ENCODE results near the gene TFG.

DNA sequence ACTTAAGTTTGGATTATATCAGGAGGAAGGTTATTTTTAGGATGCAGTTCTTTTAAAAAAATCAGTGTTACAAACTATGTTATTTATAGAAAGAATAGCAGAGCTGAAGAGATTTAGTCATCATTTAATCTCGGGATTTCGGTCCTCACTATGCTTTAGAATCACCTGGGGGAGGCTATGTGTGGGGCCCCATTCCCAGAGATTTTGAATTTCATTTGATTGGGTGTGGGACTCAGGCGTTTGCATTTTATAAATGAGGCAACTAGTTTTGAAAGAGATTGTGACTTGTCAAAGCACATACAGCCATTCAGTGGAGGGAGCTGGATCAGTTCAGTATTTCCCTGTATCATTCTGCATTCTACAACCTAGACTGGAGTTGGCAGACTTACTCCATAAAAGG lies 36.8 kb downstream of the TFG start:
- TF ChIP-seq EZH2 (optimal IDR thresholded peaks at IDR 0.05; ENCODE audit: low read depth, low read length), result no peak
- TF ChIP-seq, protein P1, sequence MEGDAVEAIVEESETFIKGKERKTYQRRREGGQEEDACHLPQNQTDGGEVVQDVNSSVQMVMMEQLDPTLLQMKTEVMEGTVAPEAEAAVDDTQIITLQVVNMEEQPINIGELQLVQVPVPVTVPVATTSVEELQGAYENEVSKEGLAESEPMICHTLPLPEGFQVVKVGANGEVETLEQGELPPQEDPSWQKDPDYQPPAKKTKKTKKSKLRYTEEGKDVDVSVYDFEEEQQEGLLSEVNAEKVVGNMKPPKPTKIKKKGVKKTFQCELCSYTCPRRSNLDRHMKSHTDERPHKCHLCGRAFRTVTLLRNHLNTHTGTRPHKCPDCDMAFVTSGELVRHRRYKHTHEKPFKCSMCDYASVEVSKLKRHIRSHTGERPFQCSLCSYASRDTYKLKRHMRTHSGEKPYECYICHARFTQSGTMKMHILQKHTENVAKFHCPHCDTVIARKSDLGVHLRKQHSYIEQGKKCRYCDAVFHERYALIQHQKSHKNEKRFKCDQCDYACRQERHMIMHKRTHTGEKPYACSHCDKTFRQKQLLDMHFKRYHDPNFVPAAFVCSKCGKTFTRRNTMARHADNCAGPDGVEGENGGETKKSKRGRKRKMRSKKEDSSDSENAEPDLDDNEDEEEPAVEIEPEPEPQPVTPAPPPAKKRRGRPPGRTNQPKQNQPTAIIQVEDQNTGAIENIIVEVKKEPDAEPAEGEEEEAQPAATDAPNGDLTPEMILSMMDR (IDR thresholded peaks at IDR 0.05; ENCODE audit: low read length), result no peak
- TF ChIP-seq EZH2phosphoT487 (IDR thresholded peaks at IDR 0.05; ENCODE audit: low read length), result no peak

Measured in MM.1S (cell line).